CD14-positive monocyte (primary cell): ENCODE measurements around the gene ITSN1. TPM values are rescaled to one million over a fixed set of nuclear protein-coding genes. Genes with fewer than 3 reads are reported as not detected.
"Not testable (repeated sequence)": the region's sequence is repeated elsewhere in the genome, so short reads cannot be mapped to it uniquely, and the experiment has no call there.

ENCODE experiments used
- DNase-seq, 3 donors: peaks; one replicate each; pipeline ENCODE4 v3.0.0-alpha.2; 2011 to 2022
- H2AFZ ChIP-seq: 2 replicates; pipeline ENCODE4 v1.6.0; 2012; ENCODE audit warnings: mild to moderate bottlenecking, low read depth, low read length, inconsistent platforms; ENCODE audit not compliant: insufficient read depth, poor library complexity, severe bottlenecking
- H3K27ac ChIP-seq, 2 donors: 1 replicate in 1 of 2; 2 replicates in 1 of 2; pipeline ENCODE4 v1.5.1; 2012 to 2013; ENCODE audit warnings: low read length in 2 of 2, control low read depth in 1 of 2, inconsistent platforms in 1 of 2, low read depth in 1 of 2, mild to moderate bottlenecking in 1 of 2
- H3K27me3 ChIP-seq, 2 donors: one replicate each; pipeline versions ENCODE4 v1.6.0 to v1.6.1; 2011 to 2013; ENCODE audit warnings: low read length in 2 of 2; ENCODE audit not compliant: control insufficient read depth in 2 of 2, insufficient read depth in 2 of 2
- H3K36me3 ChIP-seq, 2 donors: replicated peaks in 1 of 2; 1 replicate in 1 of 2; 2 replicates in 1 of 2; pipeline versions ENCODE4 v1.5.1 to v1.6.1; 2012 to 2013; ENCODE audit warnings: low read length in 2 of 2, control low read depth in 1 of 2, inconsistent platforms in 1 of 2, mild to moderate bottlenecking in 1 of 2; ENCODE audit not compliant: insufficient read depth in 2 of 2, control insufficient read depth in 1 of 2
- H3K4me1 ChIP-seq, 2 donors: 1 replicate in 1 of 2; 2 replicates in 1 of 2; pipeline versions ENCODE4 v1.5.1 to v1.6.1; 2012 to 2013; ENCODE audit warnings: low read length in 2 of 2, control low read depth in 1 of 2, inconsistent platforms in 1 of 2, mild to moderate bottlenecking in 1 of 2, moderate library complexity in 1 of 2; ENCODE audit not compliant: insufficient read depth in 2 of 2, control insufficient read depth in 1 of 2
- H3K4me2 ChIP-seq: replicated peaks from 2 replicates; pipeline ENCODE3; 2012; ENCODE audit warnings: low read length, moderate library complexity, mild to moderate bottlenecking; ENCODE audit not compliant: poor library complexity, severe bottlenecking; ENCODE audit errors: extremely low read depth
- H3K4me3 ChIP-seq, 3 experiments: fragments of 200-600 bp in 1 of 3; sonication (generic) in 1 of 3; replicated peaks in 1 of 3; 1 replicate in 2 of 3; 2 replicates in 1 of 3; pipeline ENCODE4 v1.5.1; 2011 to 2013; ENCODE audit warnings: low read length in 3 of 3, mild to moderate bottlenecking in 3 of 3, control low read depth in 2 of 3, low read depth in 2 of 3, inconsistent platforms in 1 of 3, moderate library complexity in 1 of 3
- H3K79me2 ChIP-seq: 2 replicates; pipeline ENCODE4 v1.6.0; 2012; ENCODE audit warnings: mild to moderate bottlenecking, control low read depth, inconsistent platforms, low read length, moderate library complexity; ENCODE audit not compliant: insufficient read depth
- H3K9ac ChIP-seq: 2 replicates; pipeline ENCODE4 v1.6.0; 2017; ENCODE audit warnings: low read length, mild to moderate bottlenecking; ENCODE audit not compliant: insufficient read depth, poor library complexity, severe bottlenecking
- H3K9me3 ChIP-seq, 2 donors: replicated peaks in 1 of 2; 1 replicate in 1 of 2; 2 replicates in 1 of 2; pipeline versions ENCODE4 v1.5.1 to v1.6.1; 2012 to 2013; ENCODE audit warnings: low read length in 2 of 2, control low read depth in 1 of 2; ENCODE audit not compliant: control insufficient read depth in 1 of 2, insufficient read depth in 1 of 2
- H4K20me1 ChIP-seq: 2 replicates; pipeline ENCODE4 v1.6.0; 2012; ENCODE audit warnings: mild to moderate bottlenecking, low read length, control low read depth, moderate library complexity; ENCODE audit not compliant: insufficient read depth
- H3K27ac Mint-ChIP-seq, 7 donors: one replicate each; pipeline ENCODE4 v1.8.0; 2020; ENCODE audit warnings: mild to moderate bottlenecking in 7 of 7, mixed read lengths in 7 of 7, moderate library complexity in 6 of 7, inconsistent platforms in 2 of 7
- H3K27me3 Mint-ChIP-seq, 3 donors: one replicate each; pipeline ENCODE4 v1.8.0; 2021 to 2022; ENCODE audit warnings: low read depth in 3 of 3, mild to moderate bottlenecking in 3 of 3, mixed read lengths in 3 of 3, moderate library complexity in 3 of 3, inconsistent platforms in 1 of 3
- H3K36me3 Mint-ChIP-seq, 2 donors: one replicate each; pipeline ENCODE4 v1.8.0; 2020; ENCODE audit warnings: mixed read lengths in 2 of 2, inconsistent platforms in 1 of 2, mild to moderate bottlenecking in 1 of 2
- H3K4me1 Mint-ChIP-seq: one replicate; pipeline ENCODE4 v1.8.0; 2020; ENCODE audit warnings: mild to moderate bottlenecking, mixed read lengths
- H3K4me3 Mint-ChIP-seq, 2 donors: one replicate each; pipeline ENCODE4 v1.8.0; 2020; ENCODE audit warnings: mild to moderate bottlenecking in 2 of 2, mixed read lengths in 2 of 2, moderate library complexity in 1 of 2
- H3K9me3 Mint-ChIP-seq, 7 donors: one replicate each; pipeline ENCODE4 v1.8.0; 2020 to 2022; ENCODE audit warnings: mixed read lengths in 7 of 7, mild to moderate bottlenecking in 6 of 7, moderate library complexity in 6 of 7, inconsistent platforms in 2 of 7
- WGBS: methylation state at CpG from one replicate; pipeline ENCODE4 v1.1.5; 2013; ENCODE audit warnings: missing lambda C conversion rate; ENCODE audit not compliant: insufficient coverage; 5-methylcytosine and 5-hydroxymethylcytosine counted together
- intact Hi-C, 2 donors: fragments of 100-400 bp; cut with micrococcal nuclease; formaldehyde crosslinking; loops; one replicate each; pipeline versions ENCODE4 v1.15.0 to v1.15.1; 2023
- polyA plus RNA-seq, 3 donors: library from polyadenylated mRNA; depleted of rRNA in 1 of 3; unstranded in 2 of 3; stranded (reverse) in 1 of 3; fragments of 300-500 nt in 2 of 3; fragments of >200 nt in 1 of 3; fragmentation: Illumina TruSeq in 2 of 3; gene quantifications; 1 replicate in 2 of 3; 2 replicates in 1 of 3; pipeline ENCODE4 v1.2.3, GENCODE V29; 2012 to 2021
- TF ChIP-seq, protein P1 (sequence below): fragments of 200-600 bp; IDR thresholded peaks from one replicate; pipeline ENCODE4 v1.8.0; 2022; ENCODE audit warnings: antibody characterized with exemption, mild to moderate bottlenecking

The ITSN1 gene
- polyA plus RNA-seq, 3 donors = 4.7 to 10.3 (median 5.1) TPM

DNA sequence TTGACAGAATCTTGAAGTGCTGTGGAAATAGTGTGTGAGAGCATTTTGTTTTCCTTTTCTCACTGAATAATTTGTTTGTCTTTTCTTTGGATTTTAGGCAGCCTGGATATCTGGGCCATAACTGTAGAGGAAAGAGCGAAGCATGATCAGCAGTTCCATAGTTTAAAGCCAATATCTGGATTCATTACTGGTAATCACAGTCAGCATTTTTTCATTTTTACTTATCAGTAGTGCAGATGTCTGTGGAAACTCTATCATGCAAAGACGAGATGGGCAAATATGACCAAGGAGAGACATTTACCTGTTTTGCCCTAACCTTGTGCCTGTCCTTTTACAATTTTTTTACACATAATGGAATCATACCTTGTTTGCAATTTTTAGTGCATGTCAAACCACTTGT is 78.8 kb downstream of the ITSN1 start:
- DNase-seq = no peak
- WGBS = 100% methylated on average over 1 of the region's 2 CpGs
- Histone ChIP-seq H3K27ac (no peak overlapping the region), H3K4me3 (no peak overlapping the region), H3K27me3 (no peaks in the 10 kb centered on the region), H3K9me3 (no peaks in the 10 kb centered on the region), H3K4me1 (no peaks in the 10 kb centered on the region), H3K36me3 (peaks cover 17 to 26% of the 10 kb centered on the region in 2 donors), H4K20me1 (no peaks in the 10 kb centered on the region), H3K9ac (no peak overlapping the region), H2AFZ (no peak overlapping the region), H3K4me2 (no peak overlapping the region), H3K79me2 (no peaks in the 10 kb centered on the region)
- H3K4me3 Mint-ChIP-seq = no peak overlapping the region
- peaks cover 34 to 37% of the 10 kb centered on the region in 2 donors for H3K36me3 Mint-ChIP-seq
- no peaks in the 10 kb centered on the region for H3K4me1 Mint-ChIP-seq
- TF ChIP-seq, protein P1, sequence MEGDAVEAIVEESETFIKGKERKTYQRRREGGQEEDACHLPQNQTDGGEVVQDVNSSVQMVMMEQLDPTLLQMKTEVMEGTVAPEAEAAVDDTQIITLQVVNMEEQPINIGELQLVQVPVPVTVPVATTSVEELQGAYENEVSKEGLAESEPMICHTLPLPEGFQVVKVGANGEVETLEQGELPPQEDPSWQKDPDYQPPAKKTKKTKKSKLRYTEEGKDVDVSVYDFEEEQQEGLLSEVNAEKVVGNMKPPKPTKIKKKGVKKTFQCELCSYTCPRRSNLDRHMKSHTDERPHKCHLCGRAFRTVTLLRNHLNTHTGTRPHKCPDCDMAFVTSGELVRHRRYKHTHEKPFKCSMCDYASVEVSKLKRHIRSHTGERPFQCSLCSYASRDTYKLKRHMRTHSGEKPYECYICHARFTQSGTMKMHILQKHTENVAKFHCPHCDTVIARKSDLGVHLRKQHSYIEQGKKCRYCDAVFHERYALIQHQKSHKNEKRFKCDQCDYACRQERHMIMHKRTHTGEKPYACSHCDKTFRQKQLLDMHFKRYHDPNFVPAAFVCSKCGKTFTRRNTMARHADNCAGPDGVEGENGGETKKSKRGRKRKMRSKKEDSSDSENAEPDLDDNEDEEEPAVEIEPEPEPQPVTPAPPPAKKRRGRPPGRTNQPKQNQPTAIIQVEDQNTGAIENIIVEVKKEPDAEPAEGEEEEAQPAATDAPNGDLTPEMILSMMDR = no peak
- intact Hi-C loops = no loop called here
- H3K27ac Mint-ChIP-seq = no peak overlapping the region
- no peaks in the 10 kb centered on the region for H3K9me3 Mint-ChIP-seq
- H3K27me3 Mint-ChIP-seq = peaks cover 0 to 2% (median 0%) of the 10 kb centered on the region in 3 donors

DNA sequence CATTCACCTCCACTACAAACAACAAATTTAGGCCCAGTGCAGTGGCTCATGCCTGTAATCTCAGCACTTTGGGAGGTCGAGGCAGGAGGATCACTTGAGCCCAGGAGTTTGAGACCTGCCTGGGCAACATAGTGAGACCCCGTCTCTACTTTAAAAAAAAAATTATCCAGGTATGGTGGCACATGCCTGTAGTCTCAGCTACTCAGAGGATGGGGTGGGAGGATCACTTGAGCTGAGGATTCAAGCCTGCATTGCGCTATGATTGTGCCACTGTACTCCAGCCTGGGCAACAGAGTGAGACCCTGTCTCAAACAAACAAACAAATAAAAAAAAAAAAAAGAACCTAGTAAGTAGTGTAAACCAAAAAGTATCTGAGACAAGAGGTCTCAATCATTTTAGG is 86.8 kb downstream of the ITSN1 start:
- H2AFZ ChIP-seq, H3K4me2 ChIP-seq, H3K4me1 Mint-ChIP-seq, H3K4me3 Mint-ChIP-seq, H3K36me3 ChIP-seq, H3K27me3 ChIP-seq, H3K9ac ChIP-seq, intact Hi-C loops, H3K79me2 ChIP-seq, H3K4me1 ChIP-seq, H4K20me1 ChIP-seq, H3K9me3 Mint-ChIP-seq, H3K9me3 ChIP-seq, H3K4me3 ChIP-seq, H3K27me3 Mint-ChIP-seq, DNase-seq, H3K27ac ChIP-seq, H3K27ac Mint-ChIP-seq: not testable (repeated sequence)
- peaks cover 11 to 12% of the 10 kb centered on the region in 2 donors for H3K36me3 Mint-ChIP-seq
- WGBS = 100% methylated on average over 1 of the region's 3 CpGs
